Esophagus squamous epithelium (tissue), 5 donors: ENCODE results near the gene ALX3. TPM values are rescaled to one million over a fixed set of nuclear protein-coding genes. Genes with fewer than 3 reads are reported as not detected.

ENCODE experiments used
- DNase-seq: peaks from one replicate; lab custom pipeline; 2025; lab: John Stamatoyannopoulos, UW
- H3K27ac ChIP-seq, 4 donors: fragments of 200-600 bp; sonication (generic); one replicate each; pipeline ENCODE4 v1.5.1; 2016 to 2019; ENCODE audit warnings: mild to moderate bottlenecking in 1 of 4
- H3K27me3 ChIP-seq, 4 donors: fragments of 200-600 bp; sonication (generic); 1 replicate in 3 of 4; 2 replicates in 1 of 4; pipeline versions ENCODE4 v1.5.1 to v1.6.0; 2017 to 2021; ENCODE audit warnings: antibody characterized with exemption in 1 of 4
- H3K36me3 ChIP-seq, 3 donors: fragments of 200-600 bp; sonication (generic); one replicate each; pipeline ENCODE4 v1.5.1; 2016 to 2019
- H3K4me1 ChIP-seq, 3 donors: fragments of 200-600 bp; sonication (generic); one replicate each; pipeline ENCODE4 v1.5.1; 2017 to 2019
- H3K4me3 ChIP-seq, 4 donors: fragments of 200-600 bp; sonication (generic); 1 replicate in 3 of 4; 2 replicates in 1 of 4; pipeline ENCODE4 v1.5.1; 2016 to 2019; ENCODE audit warnings: mild to moderate bottlenecking in 2 of 4, moderate library complexity in 1 of 4
- H3K9me3 ChIP-seq, 3 donors: fragments of 200-600 bp; sonication (generic); one replicate each; pipeline ENCODE4 v1.5.1; 2016 to 2019
- POLR2A ChIP-seq, 4 donors: fragments of 450-650 bp; IDR thresholded peaks; one replicate each; pipeline ENCODE4 v1.6.1; 2017; ENCODE audit warnings: antibody characterized with exemption in 4 of 4, mild to moderate bottlenecking in 4 of 4, moderate library complexity in 3 of 4
- WGBS, 2 donors: methylation state at CpG; one replicate each; pipeline ENCODE4 v1.1.5; 2018; 5-methylcytosine and 5-hydroxymethylcytosine counted together
- intact Hi-C: fragments of 100-400 bp; cut with DNase I; formaldehyde crosslinking; loops from one replicate; pipeline ENCODE4 v1.15.0; 2022
- total RNA-seq, 4 donors: library from RNA; depleted of rRNA; stranded (reverse); fragments of >200 nt; gene quantifications; one replicate each; pipeline ENCODE4 v1.1.0, GENCODE V29; 2016
- TF ChIP-seq, protein P1 (sequence below), 6 experiments: fragments of 450-650 bp in 4 of 6; fragments of 200-600 bp in 2 of 6; sonication (generic) in 2 of 6; IDR thresholded peaks; one replicate each; pipeline ENCODE4 v1.5.1; 2016 to 2019; ENCODE audit warnings: antibody characterized with exemption in 6 of 6, mild to moderate bottlenecking in 4 of 6, moderate library complexity in 4 of 6
- donor health status: DM: yes; HTN: yes; CAD: no.

Gene ALX3
- under 1 TPM in 1 of 4 donors, not detected in 3; 0.57 TPM for total RNA-seq

DNA sequence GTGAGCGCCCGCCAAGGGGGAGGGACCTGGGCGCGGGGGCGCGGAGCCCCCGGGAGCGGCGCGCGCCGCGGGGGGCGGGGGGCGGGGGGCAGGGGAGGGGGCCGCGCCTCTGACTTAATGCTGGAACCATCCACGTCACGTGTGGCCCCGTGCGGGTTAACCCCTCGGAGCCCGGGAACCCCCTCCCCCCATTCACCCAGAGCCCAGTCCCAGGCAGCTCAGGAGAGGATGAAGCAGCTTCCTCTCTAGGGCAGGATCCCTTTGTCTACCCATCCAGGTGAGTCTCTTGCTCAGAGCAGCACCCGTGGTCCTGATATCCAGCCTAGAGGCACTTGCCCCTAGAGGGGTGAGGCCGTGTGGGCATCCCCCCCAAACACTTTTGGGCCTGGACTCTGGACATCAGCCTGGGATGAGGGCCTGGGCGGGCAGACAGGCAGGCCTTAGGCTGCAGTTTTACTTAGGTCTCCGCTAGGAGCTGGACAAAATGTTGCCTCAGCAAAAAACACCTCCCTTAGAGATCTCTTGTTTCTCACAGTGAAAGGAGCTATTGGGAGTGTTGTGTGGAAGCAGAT, at the start of gene ALX3:
Gene ALX3, minus strand, starts transcription at position 2 of the 572 bp plus-strand sequence. CDS start 60 bp downstream, outside the sequence.
- no peaks in the 10 kb centered on the region for H3K36me3 ChIP-seq
- DNase-seq = no peak
- 50% methylated on average over 2 of the region's 27 CpGs; no CpG with 5 or more reads in 1 of the 2 donors for WGBS, 2 donors
- H3K27me3 ChIP-seq = peaks cover 24 to 97% (median 37%) of the 10 kb centered on the region in 4 donors
- TF ChIP-seq, protein P1, sequence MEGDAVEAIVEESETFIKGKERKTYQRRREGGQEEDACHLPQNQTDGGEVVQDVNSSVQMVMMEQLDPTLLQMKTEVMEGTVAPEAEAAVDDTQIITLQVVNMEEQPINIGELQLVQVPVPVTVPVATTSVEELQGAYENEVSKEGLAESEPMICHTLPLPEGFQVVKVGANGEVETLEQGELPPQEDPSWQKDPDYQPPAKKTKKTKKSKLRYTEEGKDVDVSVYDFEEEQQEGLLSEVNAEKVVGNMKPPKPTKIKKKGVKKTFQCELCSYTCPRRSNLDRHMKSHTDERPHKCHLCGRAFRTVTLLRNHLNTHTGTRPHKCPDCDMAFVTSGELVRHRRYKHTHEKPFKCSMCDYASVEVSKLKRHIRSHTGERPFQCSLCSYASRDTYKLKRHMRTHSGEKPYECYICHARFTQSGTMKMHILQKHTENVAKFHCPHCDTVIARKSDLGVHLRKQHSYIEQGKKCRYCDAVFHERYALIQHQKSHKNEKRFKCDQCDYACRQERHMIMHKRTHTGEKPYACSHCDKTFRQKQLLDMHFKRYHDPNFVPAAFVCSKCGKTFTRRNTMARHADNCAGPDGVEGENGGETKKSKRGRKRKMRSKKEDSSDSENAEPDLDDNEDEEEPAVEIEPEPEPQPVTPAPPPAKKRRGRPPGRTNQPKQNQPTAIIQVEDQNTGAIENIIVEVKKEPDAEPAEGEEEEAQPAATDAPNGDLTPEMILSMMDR (IDR thresholded peaks at IDR 0.05) = no peak
- TF ChIP-seq POLR2A (IDR thresholded peaks at IDR 0.05) = no peak
- H3K4me1 ChIP-seq = peaks cover 16 to 36% (median 22%) of the 10 kb centered on the region in 3 donors
- H3K4me3 ChIP-seq = peak within 1 kb of the TSS in 2 of 4 donors; percentile 30 to 55
- H3K27ac ChIP-seq = no peak within 1 kb of the TSS
- intact Hi-C loops = no loop called here
- H3K9me3 ChIP-seq = no peaks in the 10 kb centered on the region

- no peaks in the 10 kb centered on the region for H3K4me1 ChIP-seq
- no peak for DNase-seq
- no peak overlapping the region for H3K4me3 ChIP-seq
- H3K36me3 ChIP-seq = no peaks in the 10 kb centered on the region
- intact Hi-C loops = no loop called here
- no peak for TF ChIP-seq POLR2A (IDR thresholded peaks at IDR 0.05)
- TF ChIP-seq, protein P1 (IDR thresholded peaks at IDR 0.05) = no peak
- peaks cover 0 to 37% (median 0%) of the 10 kb centered on the region in 4 donors for H3K27me3 ChIP-seq
- no peaks in the 10 kb centered on the region for H3K9me3 ChIP-seq
- 35 to 49% methylated on average over 3 of the region's 3 CpGs for WGBS, 2 donors
- no peak overlapping the region for H3K27ac ChIP-seq
Measured at GRCh38 chr1:110119843-110120242, 49.4 kb upstream of the ALX3 start.

DNA sequence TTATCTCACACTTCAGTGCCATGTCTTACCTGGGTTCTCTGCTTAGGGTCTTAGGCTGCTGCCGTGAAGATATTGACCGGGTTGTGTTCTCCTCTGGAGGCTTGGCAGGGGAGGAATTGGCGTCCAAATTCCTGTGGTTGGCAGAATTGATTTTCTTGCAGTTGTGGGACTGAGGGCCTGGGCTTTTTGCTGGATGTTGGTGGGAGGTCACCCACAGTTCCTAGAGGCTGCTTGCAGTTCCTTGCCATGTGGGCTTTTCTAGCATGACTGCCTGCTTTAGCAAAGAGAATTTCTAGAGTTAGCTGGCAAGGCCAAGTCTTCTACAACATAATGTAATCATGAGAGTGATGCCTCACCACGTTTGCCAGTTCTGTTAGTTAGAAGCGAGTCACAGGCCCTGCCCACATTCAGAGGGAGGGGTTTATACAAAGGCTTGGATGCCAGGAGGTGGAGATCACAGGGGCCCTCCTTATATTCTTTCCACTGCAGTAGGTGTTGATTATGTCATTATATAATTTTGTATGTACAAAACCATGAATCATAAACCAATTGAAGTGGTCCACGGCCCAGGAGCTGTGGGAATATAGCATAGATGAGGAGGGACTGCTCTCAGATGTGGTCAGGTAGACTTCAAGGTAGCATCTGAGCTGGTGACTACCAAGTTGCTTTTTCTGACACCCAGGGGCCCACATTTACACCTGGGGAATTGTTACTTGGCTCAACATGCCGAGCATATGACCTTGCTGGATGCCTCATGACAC, 48.3 kb upstream of the ALX3 start:
- WGBS, 2 donors = 46 to 57% methylated on average over 6 of the region's 7 CpGs
- no peak for DNase-seq
- no peak overlapping the region for H3K4me3 ChIP-seq
- TF ChIP-seq, protein P1 (IDR thresholded peaks at IDR 0.05) = no peak
- TF ChIP-seq POLR2A (IDR thresholded peaks at IDR 0.05) = no peak
- H3K36me3 ChIP-seq = no peaks in the 10 kb centered on the region
- intact Hi-C loops = no loop called here
- no peak overlapping the region for H3K27ac ChIP-seq
- no peaks in the 10 kb centered on the region for H3K9me3 ChIP-seq
- H3K27me3 ChIP-seq = peaks cover 0 to 40% (median 0%) of the 10 kb centered on the region in 4 donors
- H3K4me1 ChIP-seq = no peaks in the 10 kb centered on the region

GRCh38 chr1:110114784-110115183, 44.3 kb upstream of the ALX3 start:
- DNase-seq = no peak
- intact Hi-C loops = no loop called here
- H3K9me3 ChIP-seq = no peaks in the 10 kb centered on the region
- no peak overlapping the region for H3K27ac ChIP-seq
- no peaks in the 10 kb centered on the region for H3K4me1 ChIP-seq
- peaks cover 0 to 72% (median 0%) of the 10 kb centered on the region in 4 donors for H3K27me3 ChIP-seq
- H3K36me3 ChIP-seq = no peaks in the 10 kb centered on the region
- no peak for TF ChIP-seq POLR2A (IDR thresholded peaks at IDR 0.05)
- TF ChIP-seq, protein P1 (IDR thresholded peaks at IDR 0.05) = no peak
- WGBS, 2 donors = 35 to 62% methylated on average over 2 to 5 of the region's 5 CpGs
- H3K4me3 ChIP-seq = no peak overlapping the region

DNA sequence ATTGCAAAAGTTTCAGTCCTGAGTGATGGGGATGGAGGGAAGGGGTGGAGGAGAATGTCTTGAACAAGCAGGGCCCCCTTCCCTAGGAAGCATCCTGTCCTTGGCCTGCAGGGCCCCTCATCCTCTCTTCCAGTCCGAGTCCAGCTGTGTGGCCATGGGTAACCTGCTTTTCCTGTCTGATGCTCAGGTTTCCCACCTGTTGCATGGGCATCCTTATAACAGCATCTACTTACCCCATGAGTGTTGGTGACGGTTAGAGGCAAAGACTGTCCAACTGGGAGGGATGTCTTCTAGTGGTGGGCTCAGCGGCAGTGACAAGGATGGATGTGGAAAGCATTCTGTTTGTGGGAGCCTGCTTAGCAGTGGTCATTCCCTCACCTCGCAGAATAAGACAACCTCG, 43.7 kb upstream of the ALX3 start:
- Histone ChIP-seq H3K4me1 (no peaks in the 10 kb centered on the region), H3K27me3 (peaks cover 0 to 73% (median 0%) of the 10 kb centered on the region in 4 donors), H3K27ac (no peak overlapping the region), H3K36me3 (no peaks in the 10 kb centered on the region), H3K9me3 (no peaks in the 10 kb centered on the region), H3K4me3 (no peak overlapping the region)
- no peak for TF ChIP-seq POLR2A (IDR thresholded peaks at IDR 0.05)
- TF ChIP-seq, protein P1 (IDR thresholded peaks at IDR 0.05) = no peak
- DNase-seq = no peak
- intact Hi-C loops = no loop called here
- 60 to 79% methylated on average over 1 to 5 of the region's 5 CpGs for WGBS, 2 donors
